Upper lobe of right lung (tissue), 1 donor: ENCODE results near the gene CMSS1. TPM values are rescaled to one million over a fixed set of nuclear protein-coding genes. Genes with fewer than 3 reads are reported as not detected.

ENCODE experiments used
- ATAC-seq: fragments of 200-7000 bp; cut with Tn5 transposase; one replicate; pipeline ENCODE4 v1.9.1; 2020; ENCODE audit warnings: mild to moderate bottlenecking, moderate library complexity
- DNase-seq: peaks from one replicate; pipeline ENCODE4 v3.0.0-alpha.2; 2020
- H3K27ac ChIP-seq: fragments of 200-600 bp; one replicate; pipeline ENCODE4 v1.8.0; 2022
- H3K27me3 ChIP-seq: fragments of 200-600 bp; one replicate; pipeline ENCODE4 v1.8.0; 2022; ENCODE audit warnings: mild to moderate bottlenecking
- H3K36me3 ChIP-seq: fragments of 200-600 bp; one replicate; pipeline ENCODE4 v1.8.0; 2022
- H3K4me1 ChIP-seq: fragments of 200-600 bp; one replicate; pipeline ENCODE4 v1.8.0; 2022
- H3K4me3 ChIP-seq: fragments of 200-600 bp; one replicate; pipeline ENCODE4 v1.8.0; 2022; ENCODE audit warnings: mild to moderate bottlenecking
- H3K9me3 ChIP-seq: fragments of 200-600 bp; one replicate; pipeline ENCODE4 v1.8.0; 2022
- CTCF ChIP-seq: fragments of 200-600 bp; IDR thresholded peaks from one replicate; pipeline ENCODE4 v1.8.0; 2022; ENCODE audit warnings: antibody characterized with exemption
- intact Hi-C: fragments of 100-400 bp; cut with DNase I; formaldehyde crosslinking; loops from one replicate; pipeline ENCODE4 v1.11.0; 2022
- total RNA-seq: library from RNA; stranded (reverse); fragmentation: NEBNext Ultra II Directional; extraction: Animal tissue kit (Norgen Biotek cat#: 25700); gene quantifications from one replicate; pipeline ENCODE4 v1.2.1, GENCODE V29; 2021
- donor health status: DM: no; HTN: yes; CAD: no; lungs with severe emphysema.

The CMSS1 gene
- total RNA-seq, 1 donor from 2014 or later: 20.6 TPM

GRCh38 chr3:99921986-99922385, 104.3 kb downstream of the CMSS1 start:
- H3K4me3 ChIP-seq: no peak overlapping the region
- TF ChIP-seq CTCF: no peak
- DNase-seq (no peak), ATAC-seq (no peak)
- H3K9me3 ChIP-seq: no peaks in the 10 kb centered on the region
- no peaks in the 10 kb centered on the region for H3K36me3 ChIP-seq
- intact Hi-C loops: no loop called here
- peaks cover 29% of the 10 kb centered on the region for H3K4me1 ChIP-seq
- no peak overlapping the region for H3K27ac ChIP-seq
- H3K27me3 ChIP-seq: no peaks in the 10 kb centered on the region

- peaks cover 29% of the 10 kb centered on the region for H3K4me1 ChIP-seq
- no peaks in the 10 kb centered on the region for H3K36me3 ChIP-seq
- H3K9me3 ChIP-seq: no peaks in the 10 kb centered on the region
- no peak for DNase-seq
- intact Hi-C loops: no loop called here
- H3K4me3 ChIP-seq: no peak overlapping the region
- ATAC-seq: no peak
- no peak for TF ChIP-seq CTCF
- no peaks in the 10 kb centered on the region for H3K27me3 ChIP-seq
- H3K27ac ChIP-seq: no peak overlapping the region
These were observed 106.2 kb downstream of the CMSS1 start for GRCh38 chr3:99923873-99924272.

GRCh38 chr3:99925584-99926230, 108.0 kb downstream of the CMSS1 start:
- Histone ChIP-seq H3K27ac (peak overlapping the region; percentile 0), H3K4me1 (peaks cover 13% of the 10 kb centered on the region), H3K27me3 (no peaks in the 10 kb centered on the region), H3K4me3 (no peak overlapping the region), H3K36me3 (no peaks in the 10 kb centered on the region), H3K9me3 (no peaks in the 10 kb centered on the region)
- ATAC-seq: peak; percentile 83
- TF ChIP-seq CTCF: no peak
- intact Hi-C loops: no loop called here
- peak; percentile 66 for DNase-seq

GRCh38 chr3:99927671-99928457, 110.2 kb downstream of the CMSS1 start:
- ATAC-seq (no peak), DNase-seq (no peak)
- no peaks in the 10 kb centered on the region for H3K9me3 ChIP-seq
- H3K27me3 ChIP-seq: no peaks in the 10 kb centered on the region
- peaks cover 5% of the 10 kb centered on the region for H3K4me1 ChIP-seq
- no peak for TF ChIP-seq CTCF
- H3K4me3 ChIP-seq: no peak overlapping the region
- H3K27ac ChIP-seq: no peak overlapping the region
- no peaks in the 10 kb centered on the region for H3K36me3 ChIP-seq
- intact Hi-C loops: no loop called here

GRCh38 chr3:99928771-99929744, 111.4 kb downstream of the CMSS1 start:
- ATAC-seq (no peak), DNase-seq (no peak)
- no peaks in the 10 kb centered on the region for H3K36me3 ChIP-seq
- no peak for TF ChIP-seq CTCF
- no peak overlapping the region for H3K27ac ChIP-seq
- H3K27me3 ChIP-seq: no peaks in the 10 kb centered on the region
- peaks cover 5% of the 10 kb centered on the region for H3K4me1 ChIP-seq
- intact Hi-C loops: no loop called here
- no peaks in the 10 kb centered on the region for H3K9me3 ChIP-seq
- H3K4me3 ChIP-seq: no peak overlapping the region
